Mesenteric fat pad (tissue), 1 donor: ENCODE measurements around the gene RPTN. TPM values are rescaled to one million over a fixed set of nuclear protein-coding genes. Genes with fewer than 3 reads are reported as not detected.
"Not testable (repeated sequence)": the region's sequence is repeated elsewhere in the genome, so short reads cannot be mapped to it uniquely, and the experiment has no call there.

Source experiments
- DNase-seq: peaks from one replicate; pipeline ENCODE4 v3.0.0-alpha.2; 2020; ENCODE audit warnings: low spot score
- total RNA-seq: library from RNA; stranded (reverse); fragmentation: NEBNext Ultra II Directional; extraction: Animal tissue kit (Norgen Biotek cat#: 25700); gene quantifications from one replicate; pipeline ENCODE4 v1.2.1, GENCODE V29; 2021
- donor health status: DM: yes; HTN: yes; CAD: no.

RPTN gene
- total RNA-seq, 1 donor from 2014 or later = not detected

- DNase-seq = no peak
Observed at GRCh38 chr1:152166966-152167365, 7.9 kb upstream of the RPTN start.

DNA sequence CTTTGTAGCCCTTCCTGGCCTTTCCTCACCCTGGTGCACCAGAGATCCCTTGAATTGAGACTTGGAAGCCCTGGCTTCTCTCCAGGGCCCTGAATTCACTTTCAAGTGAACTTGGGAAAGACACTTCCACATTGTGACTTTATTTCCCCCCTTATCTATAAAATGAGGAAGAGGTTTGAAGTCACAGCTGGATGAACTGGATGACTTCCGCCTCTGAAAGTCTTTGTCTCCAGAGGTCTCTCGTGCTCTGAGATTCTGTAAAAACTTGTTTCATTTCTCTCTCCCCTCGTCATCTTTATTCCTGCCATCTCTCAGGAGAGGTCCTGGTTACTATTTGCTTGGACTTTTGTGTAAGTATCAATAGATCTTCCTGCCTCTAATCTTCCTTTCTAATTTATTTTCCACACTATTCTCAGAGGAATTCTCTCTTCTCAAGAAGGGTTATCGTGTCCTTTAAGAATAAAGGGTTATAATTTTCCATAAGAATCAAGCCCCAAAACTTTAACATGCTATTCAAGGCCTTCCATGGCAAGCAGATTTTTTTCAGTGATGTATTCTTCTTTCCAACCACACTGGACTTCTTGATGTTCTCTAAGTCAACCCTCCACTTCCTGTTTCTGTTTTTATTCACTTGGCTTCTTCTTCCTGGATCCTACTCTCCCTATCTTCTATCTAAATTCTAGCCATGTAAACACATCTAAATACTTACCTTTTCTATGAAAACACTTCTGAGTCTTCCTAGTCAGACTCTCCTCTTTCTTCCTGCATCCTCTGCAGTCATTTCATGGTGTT lies 6.5 kb upstream of the RPTN start:
- DNase-seq = no peak

DNA sequence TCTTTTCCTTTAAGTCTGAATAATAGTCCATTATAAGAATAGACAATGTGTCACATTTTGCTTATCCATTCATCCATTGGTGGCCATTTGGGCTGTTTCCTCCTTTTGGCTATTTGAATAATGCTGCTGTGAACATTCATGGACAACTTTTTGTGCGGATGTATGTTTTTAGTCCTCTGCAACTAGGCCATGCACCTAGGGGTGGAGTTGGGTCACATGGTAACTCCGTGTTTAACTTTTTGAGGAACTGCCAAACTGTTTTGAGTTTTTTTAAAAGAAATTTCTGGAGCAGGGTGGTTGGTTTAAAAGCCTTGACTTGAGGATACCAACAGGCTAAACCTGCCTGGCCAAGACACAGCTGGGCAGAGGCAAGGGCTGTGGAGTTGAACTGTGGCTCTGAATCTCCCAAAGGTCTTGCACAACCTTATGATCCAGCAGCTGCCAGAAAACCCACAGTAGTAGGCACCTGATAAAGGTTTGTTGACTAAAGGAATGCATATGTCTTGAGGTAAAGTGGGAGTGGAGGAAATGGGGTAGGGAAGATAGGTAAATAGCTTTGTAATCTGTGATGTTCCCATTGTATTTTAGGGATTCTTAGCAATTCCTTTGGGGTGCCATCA lies 5.6 kb upstream of the RPTN start:
- no peak for DNase-seq

GRCh38 chr1:152162792-152163463 lies 3.9 kb upstream of the RPTN start:
- DNase-seq = no peak

DNA sequence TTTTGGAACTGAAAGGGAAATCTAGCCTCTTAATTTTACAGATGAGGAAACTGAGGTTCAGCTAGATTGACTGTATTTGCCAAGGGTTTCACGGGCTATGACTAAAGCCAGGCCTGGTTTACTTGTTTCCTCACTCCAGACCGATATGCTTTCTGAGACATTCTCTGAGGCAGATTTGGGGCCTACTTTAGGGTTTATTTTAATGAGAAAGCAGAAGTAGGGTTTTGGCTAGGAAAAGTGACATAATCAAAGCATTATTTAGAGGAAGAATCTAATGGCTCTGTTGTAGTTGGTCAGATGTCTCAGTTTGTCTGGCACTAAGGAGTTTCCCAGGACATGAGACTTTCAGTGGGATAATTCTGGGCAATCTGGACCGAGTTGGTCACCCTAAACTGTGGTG lies 1.5 kb upstream of the RPTN start:
- no peak for DNase-seq

GRCh38 chr1:152153996-152154395 lies 5.0 kb downstream of the RPTN start:
- no peak for DNase-seq

DNA sequence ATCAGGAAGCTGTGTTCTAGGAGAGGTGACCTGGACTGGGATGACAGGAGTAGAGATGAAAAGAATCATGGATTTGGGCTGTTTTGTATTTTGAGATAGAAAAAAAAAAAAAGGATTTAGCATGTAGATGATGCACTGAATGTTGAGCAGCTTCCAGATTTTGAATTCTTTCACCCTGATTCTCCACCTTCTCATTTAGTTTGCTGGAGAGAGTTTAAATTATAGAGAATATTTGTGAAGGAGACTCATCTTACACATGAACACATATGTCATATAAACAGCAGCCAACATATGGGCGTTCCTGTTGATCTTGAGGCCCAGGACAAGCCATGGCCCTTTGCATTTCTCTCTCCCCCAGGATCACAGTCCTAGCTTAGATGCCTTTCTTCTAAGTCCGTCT lies 7.4 kb downstream of the RPTN start:
- no peak for DNase-seq

DNA sequence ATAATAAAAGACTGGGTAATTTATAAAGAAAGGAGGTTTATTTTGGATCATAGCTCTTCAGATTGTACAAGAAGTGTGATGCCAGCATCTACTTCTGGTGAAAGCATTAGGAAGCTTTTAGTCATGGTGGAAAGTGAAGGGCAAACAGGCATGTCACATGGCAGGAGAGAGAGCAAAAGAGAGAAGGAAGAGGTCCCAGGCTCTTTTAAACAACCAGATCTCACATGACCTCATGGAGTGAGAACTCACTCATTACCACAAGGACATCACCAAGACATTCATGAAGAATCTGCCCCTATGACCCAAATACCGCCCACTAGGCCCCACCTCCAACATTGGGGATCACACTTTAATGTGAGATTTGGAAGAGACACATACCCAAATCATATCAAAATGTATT lies 10.0 kb downstream of the RPTN start:
- DNase-seq = no peak

GRCh38 chr1:152148051-152148450 lies 11.0 kb downstream of the RPTN start:
- DNase-seq = no peak

DNA sequence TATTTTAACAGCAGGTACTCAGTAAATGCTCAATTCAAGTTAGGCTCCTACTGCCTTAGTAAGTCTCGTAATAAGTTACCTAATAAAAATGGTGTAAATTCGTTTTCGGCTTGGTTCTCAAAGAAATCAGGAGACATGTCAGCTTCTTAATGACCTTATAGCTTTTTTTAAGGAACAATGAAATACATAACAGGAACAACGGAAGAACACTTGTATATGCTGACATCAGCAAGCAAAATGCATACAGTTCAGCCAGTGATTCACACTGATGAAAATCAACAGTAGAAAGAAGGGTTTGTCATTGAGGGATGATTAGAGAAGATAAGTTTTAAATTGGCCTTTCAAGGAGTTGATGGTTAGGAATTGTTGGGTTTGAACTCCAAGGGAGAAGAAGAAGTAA lies 13.3 kb downstream of the RPTN start:
- DNase-seq = no peak

GRCh38 chr1:152144674-152145183 lies 14.3 kb downstream of the RPTN start:
- DNase-seq = not testable (repeated sequence)

DNA sequence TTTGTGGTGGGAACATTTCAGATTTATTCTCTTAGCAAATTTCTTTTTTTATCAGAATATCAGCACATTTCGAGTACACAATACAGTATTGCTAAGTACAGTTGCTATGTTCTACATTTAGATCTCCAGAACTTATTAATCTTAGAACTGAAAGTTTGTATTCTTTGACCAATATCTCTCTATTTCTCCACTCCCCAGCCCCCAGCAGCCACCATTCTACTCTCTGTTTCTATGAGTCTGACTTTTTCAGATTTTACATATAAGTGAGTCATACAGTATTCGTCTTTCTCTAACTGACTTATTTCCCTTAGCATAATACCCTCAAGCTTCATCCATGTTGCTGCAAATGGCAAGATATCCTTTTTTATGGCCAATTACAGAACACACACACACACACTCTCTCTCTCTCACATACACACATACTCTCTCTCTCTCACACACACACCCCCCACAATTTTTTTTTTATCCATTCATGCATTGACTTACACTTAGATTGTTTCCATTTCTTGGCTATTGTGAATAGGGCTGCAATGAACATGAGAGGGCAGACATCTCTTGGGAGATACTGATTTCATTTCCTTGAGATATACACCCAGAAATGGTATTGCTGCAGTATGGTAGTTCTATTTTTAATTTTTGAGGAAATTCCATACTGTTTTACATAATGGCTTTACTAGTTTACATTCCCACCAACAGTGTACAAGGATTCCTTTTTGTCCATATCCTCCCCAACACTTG lies 15.7 kb downstream of the RPTN start:
- DNase-seq = no peak

DNA sequence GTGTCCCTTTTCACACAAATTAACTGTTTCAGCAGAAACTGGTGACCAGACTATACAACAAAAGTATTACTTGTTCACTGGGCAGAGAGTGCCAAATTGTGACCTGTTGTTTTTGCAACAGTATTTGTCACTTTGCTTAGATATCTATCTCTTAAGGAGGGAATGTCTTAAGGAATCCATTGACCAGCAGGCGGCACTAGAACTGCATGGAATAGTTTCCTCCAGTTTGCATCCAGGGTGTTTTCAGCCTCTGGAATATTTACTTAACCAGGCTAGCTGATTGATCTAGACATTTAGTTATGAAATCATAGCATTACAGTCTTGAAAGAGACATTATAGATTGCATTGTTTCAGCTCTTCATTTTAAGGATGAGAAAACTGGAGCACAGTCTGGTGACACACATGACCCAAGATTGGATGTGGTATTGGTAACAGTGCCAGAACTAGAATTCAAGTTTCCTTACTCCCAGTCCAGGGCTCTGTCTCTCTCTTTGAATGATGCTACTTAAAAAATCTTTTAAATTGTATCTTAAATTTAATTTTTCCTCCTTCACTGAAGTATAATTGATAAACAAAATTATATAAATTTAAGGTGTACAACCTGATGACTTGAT lies 16.9 kb downstream of the RPTN start:
- DNase-seq = no peak

GRCh38 chr1:152137215-152137614 lies 21.8 kb downstream of the RPTN start:
- no peak for DNase-seq

- no peak for DNase-seq
Observed at GRCh38 chr1:152130186-152130585, 28.8 kb downstream of the RPTN start.

DNA sequence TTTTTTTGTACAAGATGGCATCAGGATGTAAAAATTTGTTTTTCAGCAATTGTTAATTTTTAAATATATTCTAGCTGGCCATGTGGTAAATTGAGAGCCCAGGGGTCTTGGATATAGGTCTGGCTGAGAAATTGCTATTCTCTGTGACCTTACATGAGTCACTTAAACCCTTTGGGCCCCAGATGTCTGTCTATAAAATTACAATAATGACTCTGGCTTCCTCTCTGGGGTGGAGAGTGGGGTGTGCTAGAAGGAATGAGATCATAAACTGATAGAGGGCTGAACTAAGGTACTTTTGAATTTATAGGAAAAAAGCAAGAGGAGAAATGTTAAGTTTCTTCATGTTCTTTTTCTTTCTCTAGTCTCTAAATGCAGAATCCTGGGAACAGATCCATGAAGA lies 31.4 kb downstream of the RPTN start:
- no peak for DNase-seq

DNA sequence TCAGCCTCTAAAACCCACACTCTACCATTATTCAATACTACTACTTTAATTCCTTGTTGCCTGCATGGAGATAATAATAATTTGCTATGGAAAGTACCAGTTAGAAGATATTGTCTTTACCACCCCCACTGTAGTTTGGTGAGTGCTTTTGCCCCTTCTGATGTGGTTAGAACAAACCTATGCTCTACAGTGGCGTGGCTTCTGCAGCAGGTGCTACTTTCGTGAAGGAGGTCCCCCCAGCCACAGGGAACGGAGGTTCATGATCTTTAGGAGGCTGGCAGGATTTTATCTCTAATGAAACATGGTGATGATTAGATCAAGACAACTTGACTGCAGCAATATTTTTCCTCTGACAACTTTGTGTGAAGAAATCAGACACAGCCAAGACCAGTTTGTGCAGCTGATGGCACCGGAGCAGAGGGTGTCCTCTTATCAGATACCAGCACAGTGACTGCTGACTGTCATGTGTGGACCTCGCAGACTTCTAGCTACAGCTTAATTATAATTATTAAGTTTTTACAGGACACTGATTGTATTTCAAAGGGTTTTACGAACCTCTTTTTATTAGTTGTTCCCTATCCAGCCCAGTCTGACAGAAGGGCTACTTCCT lies 33.1 kb downstream of the RPTN start:
- no peak for DNase-seq

GRCh38 chr1:152118915-152119314 lies 40.1 kb downstream of the RPTN start:
- no peak for DNase-seq

DNA sequence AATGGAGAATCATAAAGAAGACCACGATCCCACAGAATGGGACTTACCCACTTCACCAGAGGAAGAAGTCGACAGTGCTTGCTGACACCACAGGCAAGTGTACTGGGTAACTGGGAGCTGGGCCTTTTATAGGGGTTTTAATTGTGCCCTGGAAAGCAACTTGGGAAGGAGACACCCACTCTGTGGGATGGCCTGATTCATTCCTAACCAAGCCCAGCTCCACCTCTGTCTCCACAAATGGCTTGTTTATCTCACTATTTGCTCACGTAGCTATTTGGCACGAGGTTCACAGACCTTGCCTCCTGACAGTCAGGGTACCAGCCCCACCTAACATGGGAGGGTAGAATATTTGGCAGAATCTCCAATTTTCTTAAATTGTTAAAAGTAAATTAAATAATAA lies 43.7 kb downstream of the RPTN start, which contains the start of gene TCHH:
TSS of gene TCHH (minus strand) at position 101 of the 400 bp plus-strand sequence. CDS start 1,364 bp downstream, outside the sequence.
- no peak for DNase-seq

DNA sequence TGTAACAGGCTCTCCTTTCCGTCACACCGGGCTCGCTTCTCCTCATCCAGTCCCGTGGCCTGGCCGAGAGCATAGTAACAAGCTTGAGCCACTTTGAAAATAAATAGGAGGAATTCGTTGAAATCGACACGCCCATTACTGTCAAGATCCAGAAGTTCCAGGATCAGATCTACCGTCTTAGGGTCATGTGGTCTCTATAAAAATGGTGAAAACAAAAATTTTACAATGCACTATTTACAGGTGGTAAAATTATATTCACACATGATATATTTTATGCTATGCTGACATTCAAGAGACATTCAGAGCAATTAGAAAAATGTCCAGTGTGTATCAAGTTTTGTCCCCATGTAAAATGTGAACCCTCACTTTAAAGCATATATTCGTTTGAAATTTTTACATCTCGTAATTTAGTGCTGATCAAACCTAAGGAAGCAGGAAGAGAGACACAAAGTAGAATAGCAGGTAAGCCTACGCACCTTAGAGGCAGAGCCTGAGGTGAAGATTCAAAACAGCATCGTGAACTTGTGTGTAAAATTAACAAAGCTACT lies 46.1 kb downstream of the RPTN start:
- no peak for DNase-seq
